Measurements from ENCODE around the gene THRB.
"Not testable (repeated sequence)": the region's sequence is repeated elsewhere in the genome, so short reads cannot be mapped to it uniquely, and the experiment has no call there.

The THRB gene

DNA sequence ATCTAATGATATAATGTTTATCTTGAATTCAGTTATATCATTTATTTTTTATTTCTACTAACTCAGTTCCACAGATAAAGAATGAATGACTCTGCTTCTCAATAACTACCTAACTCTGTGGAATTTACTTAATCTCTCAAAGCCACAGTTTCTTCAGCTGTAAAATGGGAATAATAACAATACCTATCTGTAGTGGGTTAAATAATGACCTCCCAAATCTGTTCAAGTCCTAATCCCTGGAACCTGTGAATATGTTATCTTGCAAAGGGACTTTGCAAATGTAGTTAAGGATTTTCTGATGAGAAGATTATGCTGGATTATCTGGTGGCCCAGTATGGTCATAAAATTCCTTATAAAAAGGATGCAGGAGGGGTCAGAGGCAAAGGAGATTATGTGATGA is 61.7 kb downstream of the THRB start:
- Mint-ChIP-seq H3K27me3 (no peaks in the 10 kb centered on the region), H3K27ac (no peak overlapping the region), H3K4me3 (no peak overlapping the region), H3K4me1 (ENCODE audit: low read depth) (no peaks in the 10 kb centered on the region), H3K36me3 (no peaks in the 10 kb centered on the region), H3K9me3 (ENCODE audit: low read depth) (peaks cover 4% of the 10 kb centered on the region)

DNA sequence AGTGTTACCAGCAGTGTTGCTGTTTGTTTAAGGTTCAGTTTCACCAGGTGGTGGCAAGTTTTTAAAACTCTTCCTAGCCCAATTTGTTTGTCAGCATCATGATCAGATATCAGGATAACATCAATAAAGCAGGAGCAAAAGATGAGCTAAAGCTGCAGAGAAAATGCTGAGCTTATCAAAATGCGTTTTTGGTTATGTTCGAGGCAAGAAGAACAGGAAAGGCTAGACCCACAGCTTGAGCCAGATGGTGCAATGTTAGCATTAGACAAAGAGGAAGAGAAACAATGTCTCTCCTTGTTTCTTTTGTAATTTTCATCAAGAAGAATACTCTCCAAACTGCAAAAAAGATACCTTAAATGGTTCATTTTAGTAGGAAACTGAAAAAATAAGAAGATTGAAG is 66.2 kb downstream of the THRB start:
- Mint-ChIP-seq H3K36me3 (no peaks in the 10 kb centered on the region), H3K4me3 (no peak overlapping the region), H3K27ac (no peak overlapping the region), H3K4me1 (ENCODE audit: low read depth) (no peaks in the 10 kb centered on the region), H3K27me3 (no peaks in the 10 kb centered on the region), H3K9me3 (ENCODE audit: low read depth) (peaks cover 4% of the 10 kb centered on the region)

DNA sequence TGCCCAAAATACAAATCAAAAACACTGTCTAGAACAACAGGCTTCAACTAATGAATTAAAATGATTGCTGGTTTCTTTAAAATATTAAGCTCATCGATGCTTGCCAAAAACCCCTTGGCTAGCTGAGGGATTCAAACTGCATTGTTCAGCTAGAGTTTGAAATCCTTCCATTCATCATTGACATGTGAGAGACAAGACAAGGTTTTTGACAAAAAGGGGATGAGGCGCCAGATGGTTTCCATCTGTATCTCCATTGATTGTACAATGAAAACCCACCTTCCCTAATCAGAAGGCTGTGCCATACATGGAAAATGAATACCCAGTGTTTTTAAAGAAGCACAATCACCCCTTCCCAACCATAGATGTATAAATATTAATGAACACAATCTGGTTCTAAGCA is 67.8 kb downstream of the THRB start:
- Mint-ChIP-seq H3K27me3 (no peaks in the 10 kb centered on the region), H3K4me1 (ENCODE audit: low read depth) (no peaks in the 10 kb centered on the region), H3K9me3 (ENCODE audit: low read depth) (peaks cover 4% of the 10 kb centered on the region), H3K4me3 (no peak overlapping the region), H3K36me3 (no peaks in the 10 kb centered on the region), H3K27ac (no peak overlapping the region)

DNA sequence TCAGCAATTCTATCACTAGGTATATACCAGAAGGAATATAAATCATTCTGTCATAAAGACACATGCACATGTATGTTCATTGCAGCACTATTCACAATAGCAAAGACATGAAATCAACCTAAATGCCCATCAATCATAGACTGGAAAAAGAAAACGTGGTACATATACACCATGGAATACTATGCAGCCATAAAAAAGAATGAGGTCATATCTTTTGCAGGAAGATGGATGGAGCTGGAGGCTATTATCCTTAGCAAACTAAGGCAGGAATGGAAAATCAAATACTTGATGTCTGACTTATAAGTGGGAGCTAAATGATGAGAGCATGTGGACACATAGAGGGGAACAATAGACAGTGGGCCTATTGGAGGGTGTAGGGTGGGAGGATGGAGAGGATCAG is 73.8 kb downstream of the THRB start:
- not testable (repeated sequence) for H3K4me1 Mint-ChIP-seq (ENCODE audit: low read depth); H3K27me3 Mint-ChIP-seq; H3K27ac Mint-ChIP-seq; H3K36me3 Mint-ChIP-seq; H3K9me3 Mint-ChIP-seq (ENCODE audit: low read depth); H3K4me3 Mint-ChIP-seq

DNA sequence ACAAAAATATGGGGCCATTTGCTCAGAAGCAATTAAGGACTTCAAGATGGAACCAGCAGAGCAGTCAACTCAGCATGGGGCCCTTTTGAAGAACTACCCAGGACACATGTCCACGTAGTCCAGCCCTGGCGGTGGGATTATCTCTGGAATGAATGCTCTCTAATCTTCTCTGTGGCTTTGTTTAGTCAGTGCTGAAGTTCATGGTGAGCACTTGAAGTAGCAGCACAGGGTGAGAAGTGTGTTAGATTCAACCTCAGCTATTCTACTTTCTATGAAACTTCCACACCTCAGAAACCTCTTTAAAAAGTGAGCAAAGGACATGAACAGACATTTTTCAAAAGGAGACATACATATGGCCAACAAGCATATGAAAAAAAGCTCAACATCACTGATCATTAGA is 74.4 kb downstream of the THRB start:
- H3K27ac Mint-ChIP-seq = no peak overlapping the region
- H3K27me3 Mint-ChIP-seq = no peaks in the 10 kb centered on the region
- H3K36me3 Mint-ChIP-seq = no peaks in the 10 kb centered on the region
- no peaks in the 10 kb centered on the region for H3K9me3 Mint-ChIP-seq (ENCODE audit: low read depth)
- no peaks in the 10 kb centered on the region for H3K4me1 Mint-ChIP-seq (ENCODE audit: low read depth)
- H3K4me3 Mint-ChIP-seq = no peak overlapping the region

DNA sequence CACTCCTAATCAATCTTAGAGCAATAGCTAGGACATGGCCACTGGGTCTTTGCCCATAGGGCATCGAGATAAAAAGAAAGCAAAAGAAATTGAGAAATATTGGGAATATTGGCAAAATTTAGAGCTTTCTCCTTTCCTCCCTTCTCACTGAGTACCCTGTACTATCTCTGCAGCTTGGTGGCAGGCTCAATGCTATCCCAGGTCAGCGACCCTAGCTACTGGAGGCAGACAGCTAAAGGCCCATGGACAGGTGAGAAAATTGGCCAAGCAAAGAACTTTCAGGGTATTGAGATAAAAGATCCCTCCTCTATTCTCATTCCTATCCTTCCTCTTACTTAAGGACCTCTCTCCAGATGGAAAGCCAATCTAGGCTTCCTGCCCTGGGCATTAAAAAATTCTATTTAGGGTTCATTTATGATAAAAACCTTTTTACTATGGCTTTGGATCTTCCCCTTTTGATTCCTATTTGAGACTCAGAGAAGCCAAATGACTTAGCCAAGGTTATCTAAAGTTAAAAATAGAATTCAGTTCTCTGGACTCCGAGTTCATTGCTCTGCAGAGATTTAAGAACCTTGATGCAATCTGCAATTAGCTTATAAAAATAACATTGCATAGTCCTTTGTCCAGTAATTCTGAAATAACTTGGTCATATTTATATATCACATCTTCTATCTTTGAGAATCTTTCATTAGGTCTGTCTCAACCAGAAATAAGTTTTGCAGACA is 75.4 kb downstream of the THRB start:
- no peak overlapping the region for H3K27ac Mint-ChIP-seq
- H3K27me3 Mint-ChIP-seq = no peaks in the 10 kb centered on the region
- no peaks in the 10 kb centered on the region for H3K9me3 Mint-ChIP-seq (ENCODE audit: low read depth)
- H3K4me1 Mint-ChIP-seq (ENCODE audit: low read depth) = no peaks in the 10 kb centered on the region
- H3K36me3 Mint-ChIP-seq = no peaks in the 10 kb centered on the region
- no peak overlapping the region for H3K4me3 Mint-ChIP-seq

DNA sequence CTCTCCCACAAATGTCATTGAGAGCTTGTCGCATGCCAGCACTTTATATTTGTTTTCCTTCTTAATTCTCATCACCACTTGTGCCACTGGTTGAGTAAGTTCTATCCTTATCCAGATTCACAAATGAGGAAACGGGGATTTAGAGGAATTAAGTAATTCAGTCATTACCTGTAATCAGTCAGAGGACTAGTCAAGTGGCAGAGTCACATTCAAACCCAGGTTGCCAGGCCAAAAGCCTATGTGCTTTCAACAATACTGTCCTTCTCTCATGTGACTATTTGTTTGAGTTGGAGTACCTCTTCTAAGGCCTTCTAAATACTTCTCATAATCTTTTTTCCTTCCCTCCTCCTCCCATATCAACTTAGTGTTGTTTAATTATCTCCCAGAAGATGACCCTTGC is 76.9 kb downstream of the THRB start:
- Mint-ChIP-seq H3K4me1 (ENCODE audit: low read depth) (no peaks in the 10 kb centered on the region), H3K36me3 (no peaks in the 10 kb centered on the region), H3K27me3 (no peaks in the 10 kb centered on the region), H3K9me3 (ENCODE audit: low read depth) (no peaks in the 10 kb centered on the region), H3K4me3 (no peak overlapping the region), H3K27ac (no peak overlapping the region)

DNA sequence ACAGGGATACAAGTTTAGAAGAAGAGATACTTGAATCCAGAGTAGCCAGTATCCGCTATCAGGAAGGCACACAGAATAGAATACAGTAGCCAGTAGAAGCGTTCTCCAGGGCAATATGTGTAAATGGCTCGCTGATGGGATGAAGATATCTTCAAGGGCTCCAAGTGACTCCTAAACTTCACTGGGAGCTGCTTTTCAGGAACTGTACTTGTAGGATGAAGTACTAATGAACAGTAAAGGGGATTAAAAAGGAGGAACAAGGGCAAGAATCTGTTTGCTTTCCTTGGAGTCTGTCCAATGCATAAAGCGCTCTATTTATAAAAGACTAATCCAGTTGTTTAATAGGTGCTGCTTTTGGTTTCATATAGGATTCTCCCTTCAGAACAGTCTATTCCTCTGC is 78.4 kb downstream of the THRB start:
- H3K4me1 Mint-ChIP-seq (ENCODE audit: low read depth) = no peaks in the 10 kb centered on the region
- no peaks in the 10 kb centered on the region for H3K36me3 Mint-ChIP-seq
- no peak overlapping the region for H3K4me3 Mint-ChIP-seq
- H3K27me3 Mint-ChIP-seq = no peaks in the 10 kb centered on the region
- no peaks in the 10 kb centered on the region for H3K9me3 Mint-ChIP-seq (ENCODE audit: low read depth)
- H3K27ac Mint-ChIP-seq = no peak overlapping the region

DNA sequence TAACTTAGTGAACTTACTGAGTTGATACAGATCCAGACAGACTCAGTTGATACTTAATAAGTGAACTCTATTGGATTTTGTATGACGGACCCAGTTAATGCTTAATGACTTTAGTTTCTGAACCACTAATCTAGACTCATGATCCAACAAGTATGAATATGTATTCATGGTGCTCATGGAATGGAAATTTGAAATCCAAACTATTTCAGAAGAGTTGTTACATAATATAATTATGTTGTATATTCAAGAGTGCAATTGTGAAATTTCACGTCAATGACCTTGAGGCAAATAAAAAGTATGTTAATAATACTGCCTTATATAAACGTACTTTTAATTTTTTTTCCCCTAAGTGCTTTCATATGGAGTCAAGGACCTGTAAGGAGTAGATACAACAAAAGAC is 78.8 kb downstream of the THRB start:
- Mint-ChIP-seq H3K27ac (no peak overlapping the region), H3K36me3 (no peaks in the 10 kb centered on the region), H3K4me1 (ENCODE audit: low read depth) (no peaks in the 10 kb centered on the region), H3K4me3 (no peak overlapping the region), H3K27me3 (no peaks in the 10 kb centered on the region), H3K9me3 (ENCODE audit: low read depth) (no peaks in the 10 kb centered on the region)

DNA sequence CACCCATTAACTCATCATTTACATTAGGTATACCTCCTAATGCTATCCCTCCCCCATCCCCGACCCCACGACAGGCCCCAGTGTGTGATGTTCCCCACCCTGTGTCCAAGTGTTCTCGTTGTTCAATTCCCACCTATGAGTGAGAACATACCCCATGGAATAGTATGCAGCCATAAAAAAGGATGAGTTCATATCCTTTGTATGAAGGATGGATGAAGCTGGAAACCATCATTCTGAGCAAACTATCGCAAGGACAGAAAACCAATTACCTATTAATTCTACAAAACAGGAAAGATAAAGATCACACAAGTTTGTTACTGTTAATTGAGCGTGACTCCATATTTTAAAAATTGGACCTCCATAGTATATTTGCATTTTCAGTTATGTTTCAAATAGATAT is 81.0 kb downstream of the THRB start:
- not testable (repeated sequence) for H3K27me3 Mint-ChIP-seq; H3K27ac Mint-ChIP-seq; H3K36me3 Mint-ChIP-seq; H3K9me3 Mint-ChIP-seq (ENCODE audit: low read depth); H3K4me3 Mint-ChIP-seq; H3K4me1 Mint-ChIP-seq (ENCODE audit: low read depth)

DNA sequence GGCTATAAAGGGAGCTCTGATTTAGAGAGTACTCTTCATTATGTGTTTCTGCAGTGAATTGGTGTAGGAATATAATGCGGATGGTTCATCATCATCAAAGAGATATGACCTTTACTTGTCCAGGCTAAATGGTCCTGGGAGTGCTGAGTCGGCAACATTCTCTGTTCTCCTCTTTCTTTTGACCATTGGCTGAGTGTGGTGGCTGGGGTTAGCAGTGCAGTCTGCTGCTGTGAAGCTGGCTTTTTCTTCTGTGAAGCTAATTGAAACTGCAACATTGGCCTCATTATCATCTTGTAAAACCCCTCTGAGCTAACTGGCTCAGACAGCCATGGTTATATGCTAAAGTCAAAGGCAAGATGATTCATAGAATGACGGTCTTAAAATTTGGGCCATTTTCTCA is 83.8 kb downstream of the THRB start:
- Mint-ChIP-seq H3K4me1 (ENCODE audit: low read depth) (no peaks in the 10 kb centered on the region), H3K27me3 (no peaks in the 10 kb centered on the region), H3K36me3 (no peaks in the 10 kb centered on the region), H3K9me3 (ENCODE audit: low read depth) (no peaks in the 10 kb centered on the region), H3K4me3 (no peak overlapping the region), H3K27ac (no peak overlapping the region)

DNA sequence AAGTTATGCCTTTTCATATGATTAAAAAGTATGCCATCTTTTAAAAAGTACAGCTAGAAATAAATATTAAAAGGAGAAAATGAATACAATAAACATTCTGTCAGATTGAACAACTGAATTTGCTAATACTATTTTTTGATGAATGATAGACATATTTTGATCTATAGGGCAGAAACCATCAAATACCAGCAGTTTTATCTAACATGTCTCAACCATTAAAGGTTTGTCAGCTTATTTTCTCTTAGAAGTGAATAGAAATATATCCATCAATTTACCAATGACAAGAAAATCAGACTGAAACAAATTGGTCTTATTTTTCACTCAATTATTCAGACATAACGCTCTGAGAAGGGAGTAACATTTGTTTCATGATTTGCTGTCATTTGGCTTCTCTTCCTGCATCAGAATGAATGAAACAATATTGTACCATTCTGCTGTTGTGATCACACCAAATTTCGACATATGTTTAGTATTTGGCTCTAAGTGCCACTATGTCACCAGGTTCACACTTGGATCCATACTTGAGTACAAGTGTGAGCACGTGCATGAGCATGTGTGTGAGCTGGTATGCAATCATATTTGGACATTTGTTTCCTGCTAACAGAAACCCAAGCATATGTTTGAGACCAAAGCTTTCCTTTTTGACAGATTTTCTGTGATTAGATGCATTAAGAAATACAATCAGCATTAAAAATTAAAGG is 86.5 kb downstream of the THRB start:
- Mint-ChIP-seq H3K36me3 (no peaks in the 10 kb centered on the region), H3K9me3 (ENCODE audit: low read depth) (no peaks in the 10 kb centered on the region), H3K4me3 (no peak overlapping the region), H3K27ac (no peak overlapping the region), H3K27me3 (no peaks in the 10 kb centered on the region), H3K4me1 (ENCODE audit: low read depth) (no peaks in the 10 kb centered on the region)

DNA sequence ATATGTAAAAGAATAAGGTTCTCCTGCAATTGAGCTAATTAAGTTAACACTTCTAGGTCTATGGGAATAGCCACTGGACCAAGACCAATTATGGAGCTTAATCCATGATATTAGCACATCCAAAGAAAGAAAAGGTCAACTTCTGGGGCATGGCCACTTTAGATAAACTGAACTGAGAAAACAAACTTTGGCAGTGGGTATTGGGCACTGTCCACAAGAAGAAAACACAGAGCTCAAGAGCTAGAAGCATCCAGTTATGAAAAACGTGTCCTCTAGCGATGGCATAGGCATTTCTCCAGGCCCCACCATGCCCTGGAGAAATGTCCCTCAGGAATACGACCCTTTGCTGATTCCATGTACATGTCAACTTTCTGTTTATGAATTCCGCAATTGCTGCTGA is 87.8 kb downstream of the THRB start:
- no peak overlapping the region for H3K27ac Mint-ChIP-seq
- H3K4me1 Mint-ChIP-seq (ENCODE audit: low read depth) = no peaks in the 10 kb centered on the region
- no peaks in the 10 kb centered on the region for H3K9me3 Mint-ChIP-seq (ENCODE audit: low read depth)
- no peak overlapping the region for H3K4me3 Mint-ChIP-seq
- no peaks in the 10 kb centered on the region for H3K36me3 Mint-ChIP-seq
- H3K27me3 Mint-ChIP-seq = no peaks in the 10 kb centered on the region

DNA sequence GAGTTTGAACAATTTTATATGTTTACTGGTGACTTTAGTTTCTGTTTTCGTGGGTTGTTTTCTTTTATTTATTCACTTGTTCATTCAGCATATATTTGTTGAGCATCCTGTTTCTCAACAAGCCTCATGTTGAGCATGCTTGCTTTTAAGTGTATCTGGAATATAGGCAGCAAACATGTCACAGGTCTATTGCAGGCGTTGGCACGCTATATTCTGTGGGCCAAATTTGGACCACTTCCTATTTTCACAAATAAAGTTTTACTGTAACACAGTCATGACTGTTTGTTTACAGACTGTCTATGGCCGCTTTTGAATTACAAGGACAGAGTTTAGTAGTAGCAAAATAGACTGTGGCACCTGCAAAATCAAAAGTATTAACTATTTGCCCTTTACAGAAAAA is 89.6 kb downstream of the THRB start:
- Mint-ChIP-seq H3K9me3 (ENCODE audit: low read depth) (no peaks in the 10 kb centered on the region), H3K4me1 (ENCODE audit: low read depth) (no peaks in the 10 kb centered on the region), H3K4me3 (no peak overlapping the region), H3K27ac (no peak overlapping the region), H3K36me3 (no peaks in the 10 kb centered on the region), H3K27me3 (no peaks in the 10 kb centered on the region)

DNA sequence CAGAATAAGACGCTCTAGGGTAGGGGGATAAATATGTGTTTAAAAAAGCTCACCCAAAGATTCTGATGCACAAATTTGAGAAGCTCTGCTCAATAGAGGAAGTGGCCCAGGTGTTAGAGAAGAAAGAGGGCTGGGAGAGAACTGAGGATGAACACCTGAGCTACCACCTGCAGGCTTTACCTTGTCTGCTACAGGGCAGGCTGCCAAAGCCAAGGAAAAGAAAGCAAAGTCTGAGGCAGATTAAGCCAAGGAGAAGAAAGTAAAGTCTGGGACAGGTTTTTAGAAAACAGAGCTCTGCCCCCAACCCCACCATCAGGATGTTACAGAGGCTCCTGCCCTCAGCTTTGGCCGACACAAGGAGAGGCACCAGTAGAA is 92.9 kb downstream of the THRB start:
- Mint-ChIP-seq H3K27me3 (no peaks in the 10 kb centered on the region), H3K4me3 (no peak overlapping the region), H3K4me1 (ENCODE audit: low read depth) (no peaks in the 10 kb centered on the region), H3K36me3 (no peaks in the 10 kb centered on the region), H3K9me3 (ENCODE audit: low read depth) (peaks cover 4% of the 10 kb centered on the region), H3K27ac (no peak overlapping the region)

All from activated naive CD8-positive, alpha-beta T cell (primary cell).